H1 (cell line): ENCODE results near the gene PSPC1.

Experiments used
- ATF3 ChIP-seq: IDR thresholded peaks from 2 replicates; pipeline ENCODE4 v1.6.1; 2011; ENCODE audit warnings: low read depth, mild to moderate bottlenecking, low read length; ENCODE audit not compliant: insufficient read depth
- CTCF ChIP-seq, 3 experiments: IDR thresholded peaks; 1 replicate in 2 of 3; 2 replicates in 1 of 3; pipeline versions ENCODE4 v1.5.1 to v1.6.1; 2011; ENCODE audit warnings: low read length in 3 of 3, mild to moderate bottlenecking in 3 of 3, inconsistent platforms in 2 of 3, low read depth in 1 of 3, moderate library complexity in 1 of 3; ENCODE audit not compliant: insufficient read depth in 1 of 3; ENCODE audit errors: control extremely low read depth in 1 of 3
- EZH2 ChIP-seq: fragments of 200-600 bp; sonication (generic); IDR thresholded peaks from 2 replicates; pipeline ENCODE4 v1.7.1; 2012; ENCODE audit warnings: low read depth, mild to moderate bottlenecking, moderate library complexity, low read length, inconsistent platforms; ENCODE audit not compliant: severe bottlenecking
- POLR2A ChIP-seq, 2 experiments: IDR thresholded peaks; 1 replicate in 1 of 2; 2 replicates in 1 of 2; pipeline ENCODE4 v1.6.1; 2011; ENCODE audit warnings: low read depth in 2 of 2, low read length in 2 of 2, mild to moderate bottlenecking in 2 of 2; ENCODE audit errors: control extremely low read depth in 1 of 2
- RFX5 ChIP-seq: IDR thresholded peaks from 2 replicates; pipeline ENCODE4 v1.6.1; 2011; ENCODE audit warnings: low read depth, low read length, improper control_type of control experiment, borderline replicate concordance
- RXRA ChIP-seq: IDR thresholded peaks from 2 replicates; pipeline ENCODE4 v1.6.1; 2011; ENCODE audit warnings: low read depth, mild to moderate bottlenecking, low read length, moderate library complexity; ENCODE audit not compliant: insufficient read depth
- SP1 ChIP-seq: IDR thresholded peaks from 2 replicates; pipeline ENCODE4 v1.6.1; 2011; ENCODE audit warnings: low read depth, low read length
- TEAD4 ChIP-seq: IDR thresholded peaks from 2 replicates; pipeline ENCODE4 v1.6.1; 2012; ENCODE audit warnings: low read depth, low read length, inconsistent platforms, mixed read lengths
- YY1 ChIP-seq: IDR thresholded peaks from 2 replicates; pipeline ENCODE4 v1.6.1; 2011; ENCODE audit warnings: low read depth, mild to moderate bottlenecking, low read length

- TF ChIP-seq POLR2A (IDR thresholded peaks at IDR 0.05; ENCODE audit: control extremely low read depth in 1 of 2, low read depth in 2 of 2, low read length in 2 of 2) (no peak), RXRA (no peak), CTCF (IDR thresholded peaks at IDR 0.05; ENCODE audit: control extremely low read depth in 1 of 3, insufficient read depth in 1 of 3, low read depth in 1 of 3, low read length in 3 of 3) (no peak), EZH2 (no peak), RFX5 (no peak), TEAD4 (no peak), SP1 (no peak), ATF3 (no peak), YY1 (no peak)
These were observed 62.7 kb downstream of the PSPC1 start for GRCh38 chr13:19720039-19720438.
